A172 (cell line): ENCODE measurements around the gene RIBC2. TPM values are rescaled to one million over a fixed set of nuclear protein-coding genes. Genes with fewer than 3 reads are reported as not detected.
A peak's percentile ranks its signal among the peaks of the same experiment; 100 is the strongest.

ENCODE experiments used
- DNase-seq: peaks from one replicate; pipeline ENCODE4 v3.0.0-alpha.2; 2015; ENCODE audit warnings: low spot score
- total RNA-seq: library from RNA; depleted of rRNA; stranded (reverse); fragments of >200 nt; shearing (Covaris generic); gene quantifications from 2 replicates; pipeline ENCODE4 v1.2.3, GENCODE V29; 2014; rRNA removed

The RIBC2 gene
- total RNA-seq, 1 experiment from 2014 or later: not detected

GRCh38 chr22:45473626-45474237 lies 60.2 kb downstream of the RIBC2 start:
- no peak for DNase-seq

- DNase-seq: no peak
These were observed 61.7 kb downstream of the RIBC2 start for GRCh38 chr22:45475063-45475747.

- DNase-seq: no peak
These were observed 62.5 kb downstream of the RIBC2 start for GRCh38 chr22:45475851-45476514.

- DNase-seq: no peak
These were observed 63.3 kb downstream of the RIBC2 start for GRCh38 chr22:45476814-45477213.

GRCh38 chr22:45477366-45478107 lies 64.0 kb downstream of the RIBC2 start:
- no peak for DNase-seq

GRCh38 chr22:45478108-45478771 lies 64.7 kb downstream of the RIBC2 start:
- peak; percentile 58 for DNase-seq

- DNase-seq: no peak
These were observed 67.2 kb downstream of the RIBC2 start for GRCh38 chr22:45480717-45481116.

GRCh38 chr22:45481661-45482060 lies 68.2 kb downstream of the RIBC2 start:
- no peak for DNase-seq

Other genes with a start within 250 kb of the RIBC2 start
- gene NUP50, start 249.8 kb upstream of the RIBC2 start, total RNA-seq: 45.7 and 51.5 TPM in 2 replicates
- 83.1 and 92.5 TPM in 2 replicates for gene KIAA0930, start 172.8 kb upstream of the RIBC2 start, total RNA-seq
- not detected in 2 replicates for gene UPK3A, start 128.7 kb upstream of the RIBC2 start, total RNA-seq
- 20.8 and 21.8 TPM in 2 replicates for gene FAM118A, start 103.8 kb upstream of the RIBC2 start, total RNA-seq
- gene SMC1B, start 94 bp upstream of the RIBC2 start, total RNA-seq: not detected in 2 replicates
- 58.8 and 59.6 TPM in 2 replicates for gene FBLN1, start 89.2 kb downstream of the RIBC2 start, total RNA-seq